Endothelial cell of umbilical vein (primary cell): ENCODE results near the gene RANBP3. TPM values are rescaled to one million over a fixed set of nuclear protein-coding genes. Genes with fewer than 3 reads are reported as not detected.

ENCODE experiments used
- Bru-seq: library from RNA; stranded (reverse); fragments of 400-500 nt; gene quantifications from one replicate; lab custom pipeline; 2021; lab: Mats Ljungman, UMichigan
- BruChase-seq, 2 experiments: library from RNA; stranded (reverse); fragments of 400-500 nt; gene quantifications; one replicate each; lab custom pipeline; 2021; lab: Mats Ljungman, UMichigan
- BruUV-seq: library from RNA; stranded (reverse); fragments of 400-500 nt; replicated peaks from 2 replicates; lab custom pipeline; 2021; lab: Mats Ljungman, UMichigan
- CTCF ChIA-PET: fragments of 300-600, 350-600 bp; sonication (Branson Sonifier 250); formaldehyde crosslinking; loops from one replicate; lab custom pipeline; 2021; ENCODE audit warnings: antibody characterized with exemption, inconsistent platforms; lab: Charles Lee
- POLR2A ChIA-PET: fragments of 300-600, 350-600 bp; sonication (Branson Sonifier 250); formaldehyde crosslinking; loops from one replicate; lab custom pipeline; 2021; ENCODE audit warnings: antibody characterized with exemption, inconsistent platforms; lab: Charles Lee
- DNase-seq: peaks from one replicate; pipeline ENCODE4 v3.0.0-alpha.2; 2011; ENCODE audit warnings: low read depth, low spot score
- FAIRE-seq: peaks from 2 replicates; lab custom pipeline; 2011; peaks lifted over from hg19 to GRCh38; lab: Jason Lieb, UNC
- H2AFZ ChIP-seq: 2 replicates; pipeline ENCODE4 v1.6.0; 2012; ENCODE audit warnings: low read depth, low read length, control low read depth, inconsistent platforms
- H3K27ac ChIP-seq: 2 replicates; pipeline ENCODE4 v1.5.1; 2011; ENCODE audit warnings: low read depth, mild to moderate bottlenecking, control low read depth, low read length, moderate library complexity; ENCODE audit not compliant: insufficient read depth
- H3K27me3 ChIP-seq, 2 experiments: 2 replicates each; pipeline versions ENCODE4 v1.6.0 to v1.6.1; 2011; ENCODE audit warnings: low read length in 2 of 2, mixed read lengths in 1 of 2; ENCODE audit not compliant: control insufficient read depth in 2 of 2, insufficient read depth in 2 of 2
- H3K36me3 ChIP-seq, 2 experiments: 2 replicates in 1 of 2; 3 replicates in 1 of 2; pipeline ENCODE4 v1.5.1; 2011; ENCODE audit warnings: low read length in 2 of 2, mild to moderate bottlenecking in 1 of 2, moderate library complexity in 1 of 2; ENCODE audit not compliant: control insufficient read depth in 2 of 2, insufficient read depth in 2 of 2; ENCODE audit errors: extremely low read depth in 1 of 2
- H3K4me1 ChIP-seq: 3 replicates; pipeline ENCODE4 v1.5.1; 2011; ENCODE audit warnings: mild to moderate bottlenecking, low read length; ENCODE audit not compliant: control insufficient read depth, insufficient read depth; ENCODE audit errors: extremely low read depth
- H3K4me2 ChIP-seq: 2 replicates; pipeline ENCODE4 v1.6.1; 2011; ENCODE audit warnings: low read length, control low read depth, mixed read lengths; ENCODE audit not compliant: insufficient read depth
- H3K4me3 ChIP-seq, 3 experiments: fragments of 200-600 bp in 1 of 3; sonication (generic), shearing (Covaris generic) in 1 of 3; replicated peaks in 1 of 3; 2 replicates each; pipeline ENCODE4 v1.5.1; 2011 to 2016; ENCODE audit warnings: control low read depth in 3 of 3, low read length in 3 of 3, mild to moderate bottlenecking in 2 of 3, inconsistent platforms in 1 of 3, low read depth in 1 of 3, moderate library complexity in 1 of 3; ENCODE audit not compliant: insufficient read depth in 1 of 3
- H3K79me2 ChIP-seq: 2 replicates; pipeline ENCODE4 v1.6.0; 2012; ENCODE audit warnings: low read length, inconsistent platforms; ENCODE audit not compliant: control insufficient read depth, insufficient read depth
- H3K9ac ChIP-seq: replicated peaks from 2 replicates; pipeline ENCODE3; 2011; ENCODE audit warnings: low read length, control low read depth; ENCODE audit not compliant: insufficient read depth; ENCODE audit errors: extremely low read depth
- H3K9me1 ChIP-seq: replicated peaks from 3 replicates; pipeline ENCODE4 v1.6.0; 2011; ENCODE audit warnings: mild to moderate bottlenecking, low read length; ENCODE audit not compliant: control insufficient read depth, insufficient read depth; ENCODE audit errors: extremely low read depth
- H3K9me3 ChIP-seq: replicated peaks from 2 replicates; pipeline ENCODE4 v1.5.1; 2012; ENCODE audit warnings: low read length, inconsistent platforms; ENCODE audit not compliant: control insufficient read depth, insufficient read depth
- H4K20me1 ChIP-seq: replicated peaks from 2 replicates; pipeline ENCODE3; 2011; ENCODE audit warnings: mild to moderate bottlenecking, low read length; ENCODE audit not compliant: control insufficient read depth, insufficient read depth; ENCODE audit errors: extremely low read depth
- FOS ChIP-seq: IDR thresholded peaks from 2 replicates; pipeline ENCODE4 v1.6.1; 2011; ENCODE audit warnings: mild to moderate bottlenecking, low read length, moderate library complexity, borderline replicate concordance; ENCODE audit not compliant: insufficient read depth
- POLR2A ChIP-seq: IDR thresholded peaks from 2 replicates; pipeline ENCODE4 v1.6.1; 2012; ENCODE audit warnings: low read depth, mild to moderate bottlenecking, control low read depth, low read length
- POLR2AphosphoS5 ChIP-seq: IDR thresholded peaks from 2 replicates; pipeline ENCODE4 v1.6.1; 2012; ENCODE audit warnings: low read depth, mild to moderate bottlenecking, control low read depth, low read length, moderate library complexity; ENCODE audit not compliant: insufficient read depth
- dilution Hi-C: fragments of 300-500 bp; cut with MboI; formaldehyde crosslinking; loops from one replicate; pipeline ENCODE4 v1.15.0; 2019; ENCODE audit warnings: low sequenced_read_pairs; ENCODE audit not compliant: extremely low pct_ligation_motif_present
- intact Hi-C: fragments of 100-400 bp; cut with micrococcal nuclease; formaldehyde crosslinking; loops from one replicate; pipeline ENCODE4 v1.10.0; 2022
- long read RNA-seq: library from polyadenylated mRNA; stranded (forward); transcript quantifications from one replicate; pipeline ENCODE4 v2.0.0, GENCODE V29; 2021
- polyA minus RNA-seq, 3 experiments: library from RNA; depleted of rRNA, polyadenylated mRNA; stranded (reverse); fragments of >200 nt; gene quantifications; 1 replicate in 1 of 3; 2 replicates in 2 of 3; pipeline ENCODE4 v1.2.3, GENCODE V29; 2011
- polyA plus RNA-seq, 4 experiments: library from polyadenylated mRNA; depleted of rRNA in 3 of 4; stranded (reverse) in 3 of 4; unstranded in 1 of 4; fragments of >200 nt; gene quantifications; 2 replicates each; pipeline versions ENCODE4 v1.2.1 to v1.2.3, GENCODE V29; 2011 to 2012; ENCODE audit warnings: missing spikeins in 1 of 4
- total RNA-seq: library from RNA; stranded (reverse); gene quantifications from 2 replicates; pipeline ENCODE4 v1.2.3, GENCODE V29; 2021
- TF ChIP-seq, protein P1 (sequence below): IDR thresholded peaks from 2 replicates; pipeline ENCODE4 v1.6.1; 2011; ENCODE audit not compliant: insufficient read depth, insufficient read length

The RANBP3 gene, protein sequence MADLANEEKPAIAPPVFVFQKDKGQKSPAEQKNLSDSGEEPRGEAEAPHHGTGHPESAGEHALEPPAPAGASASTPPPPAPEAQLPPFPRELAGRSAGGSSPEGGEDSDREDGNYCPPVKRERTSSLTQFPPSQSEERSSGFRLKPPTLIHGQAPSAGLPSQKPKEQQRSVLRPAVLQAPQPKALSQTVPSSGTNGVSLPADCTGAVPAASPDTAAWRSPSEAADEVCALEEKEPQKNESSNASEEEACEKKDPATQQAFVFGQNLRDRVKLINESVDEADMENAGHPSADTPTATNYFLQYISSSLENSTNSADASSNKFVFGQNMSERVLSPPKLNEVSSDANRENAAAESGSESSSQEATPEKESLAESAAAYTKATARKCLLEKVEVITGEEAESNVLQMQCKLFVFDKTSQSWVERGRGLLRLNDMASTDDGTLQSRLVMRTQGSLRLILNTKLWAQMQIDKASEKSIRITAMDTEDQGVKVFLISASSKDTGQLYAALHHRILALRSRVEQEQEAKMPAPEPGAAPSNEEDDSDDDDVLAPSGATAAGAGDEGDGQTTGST
- total RNA-seq, result 72.3 and 87.8 TPM in 2 replicates
- 85.3 and 102 TPM in 2 replicates for polyA plus RNA-seq
- 54.0 and 75.8 TPM in 2 replicates for polyA plus RNA-seq (2011; cell fraction: cytosol; rRNA removed)
- 90.5 and 108 TPM in 2 replicates for polyA plus RNA-seq (2011; cell fraction: nucleus; rRNA removed)
- 49.6 and 51.8 TPM in 2 replicates for polyA plus RNA-seq (2012)
- 57.1 and 60.4 TPM in 2 replicates for polyA minus RNA-seq
- 35.1 TPM for polyA minus RNA-seq (2011; cell fraction: cytosol; rRNA and poly(A)+ RNA removed)
- 35.5 and 40.5 TPM in 2 replicates for polyA minus RNA-seq (2011; cell fraction: nucleus; rRNA and poly(A)+ RNA removed)
- percentile 77 among the genes with signal in this experiment for Bru-seq, nascent RNA
- BruChase-seq, experiment 1, labeled RNA remaining after a 6-hour chase, result percentile 79 among the genes with signal in this experiment
- BruChase-seq, experiment 2, labeled RNA remaining after a 2-hour chase, result percentile 87 among the genes with signal in this experiment
- long read RNA-seq, transcript RANBP3-203 (17 exons, 3,186 nt), result minor isoform, 5 of 121 reads
- long read RNA-seq, transcript RANBP3-201 (16 exons, 1,762 nt), result major isoform, 34 of 121 reads
- long read RNA-seq, transcript RANBP3-220 (16 exons, 1,783 nt), result major isoform, 34 of 121 reads
- long read RNA-seq, partial matches to known transcripts, result 7 of 121 reads
- long read RNA-seq, other reads (novel, unspliced or antisense), result 39 of 121 reads

DNA sequence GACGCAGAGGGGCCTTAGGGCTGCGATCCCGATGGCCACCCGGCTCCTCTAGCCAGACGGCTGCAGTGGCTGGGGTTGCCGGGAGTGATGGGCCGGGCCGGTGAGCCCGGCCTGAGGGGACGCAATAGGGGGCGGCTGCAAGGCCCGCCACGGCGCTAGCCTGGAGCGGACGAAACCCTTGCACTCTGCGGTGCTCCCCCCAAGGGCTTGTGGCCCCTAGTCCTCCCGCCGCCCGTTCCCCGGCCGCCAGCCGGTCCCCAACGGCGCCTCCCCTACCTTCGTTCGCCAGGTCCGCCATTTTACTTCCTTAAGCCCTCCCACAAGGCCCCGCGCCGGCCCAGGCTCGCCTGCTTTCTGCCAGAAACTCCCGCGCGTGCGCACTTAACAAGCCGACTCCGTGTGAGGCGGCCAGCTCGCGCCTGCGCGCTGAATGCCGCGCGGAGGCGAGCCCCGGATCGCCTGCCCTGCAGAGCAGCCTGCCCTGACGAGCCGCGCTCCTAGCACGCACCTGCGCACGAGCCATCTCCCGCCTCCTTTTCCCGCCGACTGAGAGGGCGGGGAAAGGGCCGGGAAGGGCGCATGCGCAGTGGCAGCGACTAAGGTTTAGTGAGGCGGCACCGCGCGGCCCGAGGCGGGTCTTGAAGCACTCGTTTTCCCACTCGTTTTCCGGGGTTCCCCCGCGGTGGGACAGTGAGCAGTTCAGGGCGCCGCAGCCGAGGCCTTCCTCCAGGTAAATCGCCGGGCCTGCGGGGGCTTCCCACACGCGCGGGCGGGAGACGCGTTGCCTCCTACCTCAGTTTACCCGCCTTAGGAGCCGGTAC is at the start of gene RANBP3:
Gene RANBP3 (minus strand): TSS at position 356 of the 821 bp plus-strand sequence. CDS start 58 bp downstream, at position 298.
- DNase-seq, result peak; percentile 99
- H3K27ac ChIP-seq, result peak within 1 kb of the TSS; percentile 71
- H3K4me2 ChIP-seq, result peak within 1 kb of the TSS; percentile 67
- BruUV-seq, result no TSS peak
- H3K9me3 ChIP-seq, result no peaks in the 10 kb centered on the region
- H3K36me3 ChIP-seq, result no peaks in the 10 kb centered on the region
- intact Hi-C loops, result loop anchor here (1.0 to 5.0 kb wide), 2 partner anchors 74 to 124 kb away; partner anchors contain the start of gene VMAC
- peak within 1 kb of the TSS; percentile 84 for H2AFZ ChIP-seq
- H3K79me2 ChIP-seq, result peaks cover 56% of the 10 kb centered on the region
- FAIRE-seq, result peak; percentile 96
- peaks cover 17% of the 10 kb centered on the region for H3K4me1 ChIP-seq
- dilution Hi-C loops, result no loop called here
- H3K4me3 ChIP-seq, result peak within 1 kb of the TSS; percentile 47 to 93 (median 91)
- no peaks in the 10 kb centered on the region for H4K20me1 ChIP-seq
- TF ChIP-seq, protein P1, sequence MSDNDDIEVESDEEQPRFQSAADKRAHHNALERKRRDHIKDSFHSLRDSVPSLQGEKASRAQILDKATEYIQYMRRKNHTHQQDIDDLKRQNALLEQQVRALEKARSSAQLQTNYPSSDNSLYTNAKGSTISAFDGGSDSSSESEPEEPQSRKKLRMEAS, result peak; percentile 60
- TF ChIP-seq POLR2AphosphoS5, result peak; percentile 82
- TF ChIP-seq POLR2A, result peak; percentile 66
- TF ChIP-seq FOS, result no peak
- CTCF ChIA-PET, result interaction anchor here (1.6 to 4.9 kb wide), 4 partner anchors 9 to 174 kb away, joined by 4 to 53 read pairs (median 20); partner anchors contain the start of gene NRTN
- H3K9me1 ChIP-seq, result no peaks in the 10 kb centered on the region
- peak within 1 kb of the TSS; percentile 88 for H3K9ac ChIP-seq
- POLR2A ChIA-PET, result interaction anchor here (0.6 kb wide), 1 partner anchor 10 kb away, joined by 3 read pairs; no protein-coding TSS in a partner anchor
- H3K27me3 ChIP-seq, result no peaks in the 10 kb centered on the region
